Endometrium (tissue), 2 donors: ENCODE results near the gene VAMP8.

Experiments
- FAIRE-seq: peaks from 2 replicates; lab custom pipeline; 2012; peaks lifted over from hg19 to GRCh38; lab: Jason Lieb, UNC
- donor health status: control.
- donor health status: control.

VAMP8 gene

DNA sequence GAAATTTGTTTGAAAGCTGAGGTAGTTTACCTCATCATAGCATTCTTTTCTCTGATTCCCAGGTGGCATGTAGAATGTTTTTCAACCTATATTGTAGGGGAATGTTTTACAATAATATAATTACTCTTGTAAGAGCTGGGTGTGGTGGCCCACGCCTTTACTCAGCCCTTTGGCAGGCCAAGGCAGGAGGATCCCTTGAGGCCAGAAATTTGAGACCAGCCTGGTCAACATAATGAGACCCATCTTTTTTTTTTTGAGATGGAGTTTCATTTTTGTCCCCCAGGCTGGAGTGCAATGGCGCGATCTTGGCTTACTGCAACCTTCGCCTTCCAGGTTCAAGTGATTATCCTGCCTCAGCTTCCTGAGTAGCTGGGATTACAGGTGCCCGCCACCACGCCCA, 42.2 kb downstream of the VAMP8 start:
- FAIRE-seq: no peak

GRCh38 chr2:85621338-85621737, 44.0 kb downstream of the VAMP8 start:
- FAIRE-seq: no peak

GRCh38 chr2:85623991-85624390, 46.6 kb downstream of the VAMP8 start:
- no peak for FAIRE-seq

DNA sequence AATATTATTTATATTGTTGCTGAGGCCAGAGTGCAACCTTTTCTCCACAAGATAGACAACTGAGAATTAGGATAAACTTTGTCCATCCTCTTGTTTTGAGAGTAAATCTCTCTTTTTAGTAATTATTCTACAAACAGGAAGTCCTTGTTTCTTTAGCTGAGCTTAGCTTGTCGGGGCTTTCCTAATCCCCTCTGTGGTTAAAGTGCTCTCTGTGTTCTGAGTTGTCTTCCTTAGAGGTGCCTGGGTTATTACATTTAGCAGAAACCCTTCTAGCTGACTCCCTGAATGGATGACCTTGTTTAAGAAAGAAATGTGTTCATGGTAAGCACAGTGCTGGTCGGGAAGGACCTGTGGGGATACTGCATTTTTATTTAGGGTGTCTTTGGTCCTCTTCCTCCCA, 51.3 kb downstream of the VAMP8 start:
- no peak for FAIRE-seq

- no peak for FAIRE-seq
These were observed 53.9 kb downstream of the VAMP8 start for GRCh38 chr2:85631316-85631715.
